ENCODE measurements around the gene GMCL2. TPM values are rescaled to one million over a fixed set of nuclear protein-coding genes. Genes with fewer than 3 reads are reported as not detected.
A peak's percentile ranks its signal among the peaks of the same experiment; 100 is the strongest.

The GMCL2 gene
- total RNA-seq, 4 donors from 2014 or later = not detected

DNA sequence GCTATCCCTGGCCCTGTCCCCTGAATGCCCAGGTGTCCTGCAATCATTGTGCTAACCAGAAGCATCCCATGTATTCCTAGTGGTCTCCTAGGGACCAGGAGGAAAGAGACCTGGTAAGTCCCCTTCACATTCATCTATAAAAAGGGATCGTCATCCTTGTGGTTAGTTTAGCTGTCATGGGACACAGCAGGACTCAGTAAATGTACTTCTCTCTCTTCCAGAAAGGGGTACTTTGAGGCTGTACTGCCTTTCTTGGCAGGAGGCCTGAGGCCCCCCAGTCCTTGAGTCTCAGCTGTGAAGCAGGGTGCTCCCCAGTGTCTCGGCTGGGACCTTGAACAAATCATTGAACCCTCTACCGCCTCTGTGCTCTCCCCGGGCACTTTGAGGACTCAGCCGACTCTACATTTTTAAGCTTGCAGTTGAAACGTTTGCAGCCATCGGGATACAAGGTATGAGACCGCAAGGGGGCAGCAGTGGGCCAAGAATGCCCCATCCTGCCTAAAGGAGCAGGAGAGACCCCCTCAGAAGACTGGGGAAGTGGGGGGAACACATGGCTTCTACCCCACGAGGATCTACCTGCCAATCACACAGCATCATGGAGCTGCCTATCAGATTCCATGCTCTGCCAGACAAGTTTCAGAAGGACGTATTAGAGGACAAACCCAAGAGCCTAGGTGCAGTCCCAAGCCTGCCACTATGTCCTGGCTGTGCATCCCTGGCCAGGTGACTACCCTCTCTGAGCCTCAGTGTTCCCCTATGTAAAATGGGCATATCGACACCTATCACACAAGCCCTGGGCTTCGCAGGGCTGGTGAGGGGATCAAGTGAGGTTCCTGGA, 47.8 kb upstream of the GMCL2 start:
- H3K9me3 ChIP-seq = no peaks in the 10 kb centered on the region
- whole genome bisulfite sequencing, 2 donors (ENCODE audit: low coverage in 1 of 2) = 0 to 28% methylated on average over 7 to 11 of the region's 12 CpGs
- H3K4me3 ChIP-seq = no peak overlapping the region
- peak overlapping the region in 3 of 4 donors; percentile 18 to 26 (median 20) for H3K27ac ChIP-seq
- H3K36me3 ChIP-seq = peaks cover 0 to 1% (median 0%) of the 10 kb centered on the region in 4 donors
- H3K4me1 ChIP-seq = peaks cover 21 to 65% (median 40%) of the 10 kb centered on the region in 4 donors
- intact Hi-C loops (cut with DNase I; ENCODE audit: low total_unique reads) = no loop called here
- TF ChIP-seq POLR2A (IDR thresholded peaks at IDR 0.05) (no peak), EP300 (IDR thresholded peaks at IDR 0.05; ENCODE audit: low read depth) (no peak), POLR2AphosphoS5 (IDR thresholded peaks at IDR 0.05) (no peak)
- TF ChIP-seq, protein P1, sequence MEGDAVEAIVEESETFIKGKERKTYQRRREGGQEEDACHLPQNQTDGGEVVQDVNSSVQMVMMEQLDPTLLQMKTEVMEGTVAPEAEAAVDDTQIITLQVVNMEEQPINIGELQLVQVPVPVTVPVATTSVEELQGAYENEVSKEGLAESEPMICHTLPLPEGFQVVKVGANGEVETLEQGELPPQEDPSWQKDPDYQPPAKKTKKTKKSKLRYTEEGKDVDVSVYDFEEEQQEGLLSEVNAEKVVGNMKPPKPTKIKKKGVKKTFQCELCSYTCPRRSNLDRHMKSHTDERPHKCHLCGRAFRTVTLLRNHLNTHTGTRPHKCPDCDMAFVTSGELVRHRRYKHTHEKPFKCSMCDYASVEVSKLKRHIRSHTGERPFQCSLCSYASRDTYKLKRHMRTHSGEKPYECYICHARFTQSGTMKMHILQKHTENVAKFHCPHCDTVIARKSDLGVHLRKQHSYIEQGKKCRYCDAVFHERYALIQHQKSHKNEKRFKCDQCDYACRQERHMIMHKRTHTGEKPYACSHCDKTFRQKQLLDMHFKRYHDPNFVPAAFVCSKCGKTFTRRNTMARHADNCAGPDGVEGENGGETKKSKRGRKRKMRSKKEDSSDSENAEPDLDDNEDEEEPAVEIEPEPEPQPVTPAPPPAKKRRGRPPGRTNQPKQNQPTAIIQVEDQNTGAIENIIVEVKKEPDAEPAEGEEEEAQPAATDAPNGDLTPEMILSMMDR (IDR thresholded peaks at IDR 0.05) = peak; percentile 67 to 72 (median 70)
- H3K27me3 ChIP-seq = no peaks in the 10 kb centered on the region
- DNase-seq = peak; percentile 84
- in situ Hi-C loops (cut with MboI; ENCODE audit: low pct_ligation_motif_present in 1 of 4, low pct_unique_long_range_greater_than_20kb in 1 of 4, low sequenced_read_pairs in 3 of 4) = no loop called here

DNA sequence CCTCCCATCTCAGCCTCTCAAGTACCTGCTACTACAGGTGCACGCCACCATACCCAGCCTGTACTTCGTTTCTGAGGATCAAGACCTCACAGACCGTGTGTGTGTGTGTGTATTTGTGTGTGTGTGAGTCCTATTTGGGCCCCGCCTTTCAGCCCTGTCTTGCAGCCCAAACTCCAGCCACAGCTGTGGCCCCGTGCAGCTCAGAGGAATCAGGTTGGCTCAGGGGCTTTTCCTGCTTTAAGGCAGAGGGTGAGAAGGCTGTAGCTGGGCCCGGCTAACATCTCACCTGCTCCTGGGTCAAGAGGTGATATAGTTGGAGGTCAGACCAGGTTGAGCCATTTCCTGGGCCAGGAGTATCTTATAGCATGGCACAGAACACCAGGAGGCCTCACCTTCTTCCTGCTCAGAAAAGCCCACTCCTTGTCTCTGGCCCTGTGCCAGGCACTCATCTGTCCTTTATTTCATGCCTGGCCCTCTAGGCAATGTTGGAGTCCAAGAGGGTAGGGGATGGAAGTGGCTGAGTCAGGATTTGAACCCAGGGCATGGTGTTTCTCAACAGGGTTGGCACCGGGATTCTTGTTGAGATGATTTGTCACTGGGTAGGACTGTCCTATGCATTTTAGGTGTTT, 47.1 kb upstream of the GMCL2 start:
- Histone ChIP-seq H3K36me3 (peaks cover 0 to 9% (median 0%) of the 10 kb centered on the region in 4 donors), H3K4me3 (no peak overlapping the region), H3K27ac (peak overlapping the region in 2 of 4 donors; percentile 18 to 26), H3K9me3 (no peaks in the 10 kb centered on the region), H3K27me3 (no peaks in the 10 kb centered on the region), H3K4me1 (peaks cover 25 to 72% (median 42%) of the 10 kb centered on the region in 4 donors)
- TF ChIP-seq POLR2AphosphoS5 (IDR thresholded peaks at IDR 0.05) = no peak
- TF ChIP-seq EP300 (IDR thresholded peaks at IDR 0.05; ENCODE audit: low read depth) = no peak
- no peak for TF ChIP-seq POLR2A (IDR thresholded peaks at IDR 0.05)
- TF ChIP-seq, protein P1 (IDR thresholded peaks at IDR 0.05) = no peak
- no peak for DNase-seq
- WGBS, 2 donors (ENCODE audit: low coverage in 1 of 2) = 74 to 90% methylated on average over 2 to 7 of the region's 7 CpGs
- in situ Hi-C loops (cut with MboI; ENCODE audit: low pct_ligation_motif_present in 1 of 4, low pct_unique_long_range_greater_than_20kb in 1 of 4, low sequenced_read_pairs in 3 of 4) = no loop called here
- intact Hi-C loops (cut with DNase I; ENCODE audit: low total_unique reads) = no loop called here

DNA sequence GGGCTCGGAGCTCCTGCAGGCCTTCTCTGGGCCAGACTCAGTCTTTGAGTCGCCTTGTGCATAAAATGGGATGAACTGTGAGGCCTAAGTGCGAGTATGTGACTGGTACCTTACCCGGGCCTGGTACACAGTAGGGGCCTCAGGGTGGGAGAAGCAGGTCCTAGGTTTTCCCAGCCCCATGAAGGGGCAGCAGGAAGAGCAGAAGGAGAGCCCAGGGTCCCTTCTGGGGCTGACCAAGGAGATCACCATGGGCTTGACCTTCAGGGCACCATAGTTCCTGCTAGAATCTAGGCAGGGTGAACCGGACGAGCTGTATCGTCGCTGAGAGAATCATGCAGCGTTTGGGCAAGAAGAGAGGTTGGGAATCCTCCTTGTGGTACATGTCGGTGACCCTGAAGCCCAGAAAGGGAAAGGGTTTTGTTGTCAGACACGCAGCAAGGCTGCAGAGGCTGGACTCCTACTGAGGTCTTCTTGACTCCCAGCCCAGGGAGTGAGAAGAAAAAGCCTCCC, 45.8 kb upstream of the GMCL2 start:
- peaks cover 25 to 72% (median 40%) of the 10 kb centered on the region in 4 donors for H3K4me1 ChIP-seq
- intact Hi-C loops (cut with DNase I; ENCODE audit: low total_unique reads) = no loop called here
- no peak for DNase-seq
- in situ Hi-C loops (cut with MboI; ENCODE audit: low pct_ligation_motif_present in 1 of 4, low pct_unique_long_range_greater_than_20kb in 1 of 4, low sequenced_read_pairs in 3 of 4) = no loop called here
- TF ChIP-seq, protein P1 (IDR thresholded peaks at IDR 0.05) = no peak
- TF ChIP-seq POLR2AphosphoS5 (IDR thresholded peaks at IDR 0.05) = no peak
- no peak for TF ChIP-seq EP300 (IDR thresholded peaks at IDR 0.05; ENCODE audit: low read depth)
- no peak for TF ChIP-seq POLR2A (IDR thresholded peaks at IDR 0.05)
- 76 to 80% methylated on average over 1 to 11 of the region's 11 CpGs for WGBS, 2 donors (ENCODE audit: low coverage in 1 of 2)
- H3K9me3 ChIP-seq = no peaks in the 10 kb centered on the region
- H3K36me3 ChIP-seq = peaks cover 0 to 21% (median 2%) of the 10 kb centered on the region in 4 donors
- peak overlapping the region; percentile 94 to 99 (median 98) for H3K27ac ChIP-seq
- peak overlapping the region; percentile 73 to 83 (median 78) for H3K4me3 ChIP-seq
- no peaks in the 10 kb centered on the region for H3K27me3 ChIP-seq

All from transverse colon (tissue), 4 donors.